Stimulated activated CD4-positive, alpha-beta T cell treated with anti-CD3 and anti-CD28 coated beads, TNF-alpha, amount 100 ng/mL, for 48 hours (primary cell): ENCODE results near the gene ADAMTSL1.

Experiments used
- DNase-seq, 3 donors: peaks; one replicate each; pipeline ENCODE4 v3.0.0-alpha.2; 2020; ENCODE audit warnings: low read depth in 3 of 3

ADAMTSL1 gene

GRCh38 chr9:18739127-18739526 is 265.2 kb downstream of the ADAMTSL1 start:
- no peak for DNase-seq

GRCh38 chr9:18739641-18740318 is 265.8 kb downstream of the ADAMTSL1 start:
- DNase-seq = no peak

GRCh38 chr9:18741359-18741758 is 267.4 kb downstream of the ADAMTSL1 start:
- no peak for DNase-seq

GRCh38 chr9:18741945-18742344 is 268.0 kb downstream of the ADAMTSL1 start:
- no peak for DNase-seq

GRCh38 chr9:18743421-18743820 is 269.5 kb downstream of the ADAMTSL1 start:
- no peak for DNase-seq

GRCh38 chr9:18743971-18744370 is 270.0 kb downstream of the ADAMTSL1 start:
- DNase-seq = no peak

- no peak for DNase-seq
These were observed 271.8 kb downstream of the ADAMTSL1 start for GRCh38 chr9:18745710-18746109.

- no peak for DNase-seq
These were observed 272.7 kb downstream of the ADAMTSL1 start for GRCh38 chr9:18746631-18747030.

GRCh38 chr9:18747595-18747994 is 273.6 kb downstream of the ADAMTSL1 start:
- no peak for DNase-seq

GRCh38 chr9:18748251-18748701 is 274.3 kb downstream of the ADAMTSL1 start:
- DNase-seq = no peak

GRCh38 chr9:18749711-18750110 is 275.8 kb downstream of the ADAMTSL1 start:
- no peak for DNase-seq

GRCh38 chr9:18753904-18754303 is 280.0 kb downstream of the ADAMTSL1 start:
- DNase-seq = no peak

- DNase-seq = no peak
These were observed 280.6 kb downstream of the ADAMTSL1 start for GRCh38 chr9:18754537-18754936.

GRCh38 chr9:18755263-18755662 is 281.3 kb downstream of the ADAMTSL1 start:
- no peak for DNase-seq

GRCh38 chr9:18756712-18757125 is 282.8 kb downstream of the ADAMTSL1 start:
- no peak for DNase-seq

GRCh38 chr9:18759827-18760226 is 285.9 kb downstream of the ADAMTSL1 start:
- no peak for DNase-seq

- DNase-seq = no peak
These were observed 287.9 kb downstream of the ADAMTSL1 start for GRCh38 chr9:18761742-18762300.

GRCh38 chr9:18766989-18767550 is 293.1 kb downstream of the ADAMTSL1 start:
- DNase-seq = no peak

- no peak for DNase-seq
These were observed 295.1 kb downstream of the ADAMTSL1 start for GRCh38 chr9:18768951-18769622.

- DNase-seq = no peak
These were observed 296.4 kb downstream of the ADAMTSL1 start for GRCh38 chr9:18770131-18770908.

GRCh38 chr9:18771011-18771410 is 297.1 kb downstream of the ADAMTSL1 start:
- no peak for DNase-seq

GRCh38 chr9:18771763-18772162 is 297.8 kb downstream of the ADAMTSL1 start:
- DNase-seq = no peak
